K562 (cell line): ENCODE measurements around the gene EMC6. TPM values are rescaled to one million over a fixed set of nuclear protein-coding genes. Genes with fewer than 3 reads are reported as not detected.

ENCODE experiments used
- ATAC-seq: fragments of 200-7000 bp; cut with Tn5 transposase; 3 replicates; pipeline ENCODE4 v1.9.1; 2020; ENCODE audit warnings: moderate library complexity
- BruUV-seq: library from RNA; stranded (reverse); fragments of 400-500 nt; replicated peaks from 2 replicates; lab custom pipeline; 2021; lab: Mats Ljungman, UMichigan
- CTCF ChIA-PET: fragments of 300-600 bp; formaldehyde crosslinking; extraction: SDS; loops from one replicate; lab custom pipeline; 2021; ENCODE audit warnings: low intra/inter-chr PET ratio; lab: Yijun Ruan, JAX
- POLR2A ChIA-PET: fragments of 300-600, 350-650 bp; sonication (Branson Sonifier 250); formaldehyde crosslinking; extraction: SDS; loops from one replicate; lab custom pipeline; 2021; ENCODE audit warnings: antibody characterized with exemption, inconsistent platforms; lab: Yijun Ruan, JAX
- DNase-seq, 4 experiments: peaks; one replicate each; pipeline versions ENCODE4 v3.0.0 to v3.0.0-alpha.2; 2011 to 2018; ENCODE audit warnings: low spot score in 3 of 4, mixed read lengths in 3 of 4; ENCODE audit errors: extremely low read depth in 1 of 4
- FAIRE-seq: peaks from 2 replicates; lab custom pipeline; 2011; peaks lifted over from hg19 to GRCh38; lab: Jason Lieb, UNC
- H2AFZ ChIP-seq: 2 replicates; pipeline ENCODE4 v1.6.0; 2011; ENCODE audit warnings: low read depth, low read length, control low read depth, inconsistent platforms
- H3K27ac ChIP-seq: fragments of 200-600 bp; 3 replicates; pipeline ENCODE4 v1.8.0; 2011; ENCODE audit warnings: low read depth, mild to moderate bottlenecking, control low read depth, inconsistent platforms, low read length, moderate library complexity, mixed read lengths; ENCODE audit errors: extremely low read depth
- H3K27me3 ChIP-seq, 2 experiments: fragments of 300-600 bp in 1 of 2; 2 replicates in 1 of 2; 3 replicates in 1 of 2; pipeline versions ENCODE4 v1.6.0 to v1.8.0; 2011; ENCODE audit warnings: inconsistent platforms in 2 of 2, low read length in 2 of 2, mild to moderate bottlenecking in 1 of 2, mixed read lengths in 1 of 2, moderate library complexity in 1 of 2; ENCODE audit not compliant: control insufficient read depth in 2 of 2, insufficient read depth in 2 of 2
- H3K36me3 ChIP-seq: fragments of 300-600 bp; 3 replicates; pipeline ENCODE4 v1.8.0; 2011; ENCODE audit warnings: mild to moderate bottlenecking, low read length, inconsistent platforms; ENCODE audit not compliant: control insufficient read depth, insufficient read depth
- H3K4me1 ChIP-seq, 2 experiments: fragments of 200-600 bp in 1 of 2; replicated peaks in 1 of 2; 2 replicates in 1 of 2; 3 replicates in 1 of 2; pipeline versions ENCODE4 v1.5.1 to v1.8.0; 2011; ENCODE audit warnings: inconsistent platforms in 2 of 2, low read length in 2 of 2, mild to moderate bottlenecking in 1 of 2, mixed read lengths in 1 of 2, moderate library complexity in 1 of 2; ENCODE audit not compliant: control insufficient read depth in 2 of 2, insufficient read depth in 2 of 2
- H3K4me2 ChIP-seq: 2 replicates; pipeline ENCODE4 v1.6.1; 2011; ENCODE audit warnings: low read length, control low read depth, inconsistent platforms, mixed read lengths; ENCODE audit not compliant: insufficient read depth
- H3K4me3 ChIP-seq: fragments of 200-600 bp; sonication (generic), shearing (Covaris generic); 2 replicates; pipeline ENCODE4 v1.5.1; 2016; ENCODE audit warnings: control low read depth, inconsistent platforms
- H3K79me2 ChIP-seq: fragments of 200-600 bp; 3 replicates; pipeline ENCODE4 v1.8.0; 2011; ENCODE audit warnings: low read length, inconsistent platforms; ENCODE audit not compliant: control insufficient read depth, insufficient read depth
- H3K9ac ChIP-seq, 2 experiments: 2 replicates each; pipeline versions ENCODE4 v1.6.0 to v1.6.1; 2011; ENCODE audit warnings: low read depth in 2 of 2, low read length in 2 of 2, control low read depth in 1 of 2, inconsistent platforms in 1 of 2, mild to moderate bottlenecking in 1 of 2, mixed read lengths in 1 of 2; ENCODE audit not compliant: insufficient read depth in 1 of 2
- H3K9me1 ChIP-seq: one replicate; pipeline ENCODE4 v1.6.0; 2011; ENCODE audit warnings: inconsistent platforms, mild to moderate bottlenecking, low read length, moderate library complexity; ENCODE audit not compliant: control insufficient read depth, insufficient read depth
- H3K9me3 ChIP-seq: replicated peaks from 2 replicates; pipeline ENCODE4 v1.5.1; 2011; ENCODE audit warnings: low read depth, low read length, inconsistent platforms; ENCODE audit not compliant: control insufficient read depth, insufficient read depth
- H4K20me1 ChIP-seq: replicated peaks from 2 replicates; pipeline ENCODE4 v1.6.1; 2011; ENCODE audit warnings: low read length, inconsistent platforms, mixed read lengths; ENCODE audit not compliant: control insufficient read depth, insufficient read depth
- HDAC1 ChIP-seq, 2 experiments: fragments of 450-650 bp; IDR thresholded peaks; 2 replicates each; pipeline ENCODE4 v1.6.1; 2016 to 2017; ENCODE audit warnings: inconsistent platforms in 1 of 2, mild to moderate bottlenecking in 1 of 2, moderate library complexity in 1 of 2
- ILF3 ChIP-seq: fragments of 450-650 bp; IDR thresholded peaks from 2 replicates; pipeline ENCODE4 v1.6.1; 2018; ENCODE audit warnings: antibody characterized with exemption, mild to moderate bottlenecking, moderate library complexity, borderline replicate concordance
- KAT8 ChIP-seq: fragments of 450-650 bp; IDR thresholded peaks from 2 replicates; pipeline ENCODE4 v1.6.1; 2016; ENCODE audit warnings: low read depth, mild to moderate bottlenecking
- NEUROD1 ChIP-seq: fragments of 150-350 bp; IDR thresholded peaks from 2 replicates; pipeline ENCODE4 v1.6.1; 2014; ENCODE audit warnings: borderline replicate concordance, low read length, low read depth; ENCODE audit not compliant: partially characterized antibody
- NR2C1 ChIP-seq, 2 experiments: fragments of 450-650 bp; IDR thresholded peaks; 2 replicates each; pipeline ENCODE4 v1.6.1; 2017; ENCODE audit warnings: mild to moderate bottlenecking in 2 of 2, antibody characterized with exemption in 1 of 2, inconsistent platforms in 1 of 2, missing compliant biosample characterization in 1 of 2, missing genetic modification characterization in 1 of 2
- RB1 ChIP-seq: fragments of 450-650 bp; IDR thresholded peaks from 2 replicates; pipeline ENCODE4 v1.6.1; 2017; ENCODE audit warnings: low read depth, mild to moderate bottlenecking
- RBM34 ChIP-seq: fragments of 200-400 bp; formaldehyde crosslinking; IDR thresholded peaks from 2 replicates; pipeline ENCODE4 v1.6.1; 2018; ENCODE audit warnings: low read length, borderline replicate concordance; ENCODE audit not compliant: insufficient read depth
- RHOXF2B ChIP-seq: fragments of 250-450 bp; sonication (Bioruptor Pico); conservative IDR thresholded peaks from 2 replicates; pipeline ENCODE4 v1.5.1; 2021
- SMARCE1 ChIP-seq: fragments of 450-650 bp; IDR thresholded peaks from 2 replicates; pipeline ENCODE4 v1.7.1; 2016; ENCODE audit warnings: mild to moderate bottlenecking
- SREBF2 ChIP-seq: sonication (generic); formaldehyde crosslinking; IDR thresholded peaks from 2 replicates; pipeline ENCODE4 v1.4.0; 2020; ENCODE audit warnings: mild to moderate bottlenecking, missing genetic modification reagents
- U2AF2 ChIP-seq: fragments of 200-400 bp; formaldehyde crosslinking; optimal IDR thresholded peaks from 2 replicates; pipeline ENCODE3; 2017; ENCODE audit warnings: low read depth, mild to moderate bottlenecking, low read length
- ZBTB8A ChIP-seq: fragments of 450-650 bp; IDR thresholded peaks from 2 replicates; pipeline ENCODE4 v1.6.1; 2018; ENCODE audit warnings: mild to moderate bottlenecking, moderate library complexity; ENCODE audit not compliant: partially characterized antibody
- ZFP1 ChIP-seq: fragments of 450-650 bp; formaldehyde crosslinking; IDR thresholded peaks from 2 replicates; pipeline ENCODE4 v1.4.0; 2020; ENCODE audit warnings: mild to moderate bottlenecking, mixed read lengths
- ZFX ChIP-seq: sonication (generic); formaldehyde crosslinking; IDR thresholded peaks from 2 replicates; pipeline ENCODE4 v1.8.0; 2022; ENCODE audit warnings: mild to moderate bottlenecking, missing genetic modification reagents, moderate library complexity
- ZNF174 ChIP-seq: fragments of 250-450 bp; sonication (Bioruptor Pico); IDR thresholded peaks from 2 replicates; pipeline ENCODE4 v1.4.0; 2020; ENCODE audit warnings: mild to moderate bottlenecking
- ZNF212 ChIP-seq: fragments of 450-650 bp; formaldehyde crosslinking; IDR thresholded peaks from 2 replicates; pipeline ENCODE4 v1.4.0; 2020; ENCODE audit warnings: mild to moderate bottlenecking
- ZNF263 ChIP-seq: sonication (generic); formaldehyde crosslinking; IDR thresholded peaks from 2 replicates; pipeline ENCODE4 v1.8.0; 2022; ENCODE audit warnings: mild to moderate bottlenecking, missing genetic modification reagents, borderline replicate concordance
- ZNF644 ChIP-seq: fragments of 200-800 bp; sonication (Bioruptor generic); IDR thresholded peaks from 2 replicates; pipeline ENCODE4 v1.6.1; 2016; ENCODE audit warnings: low read depth, missing genetic modification characterization, missing compliant biosample characterization
- WGBS: fragments of 100-300 bp; shearing (Covaris generic); methylation state at CpG from one replicate; pipeline ENCODE4 v1.1.6; 2016; ENCODE audit warnings: low coverage, mixed read lengths; ENCODE audit not compliant: insufficient coverage; ENCODE audit errors: missing lambda C conversion rate; 5-methylcytosine and 5-hydroxymethylcytosine counted together
- in situ Hi-C: fragments of 300-500 bp; cut with MboI; formaldehyde crosslinking; loops from 4 replicates; pipeline ENCODE4 v1.15.0; 2018; ENCODE audit warnings: inconsistent platforms, mixed read lengths
- intact Hi-C: fragments of 100-400 bp; cut with micrococcal nuclease; formaldehyde crosslinking; loops from 2 replicates; pipeline ENCODE4 v1.14.2; 2022
- polyA plus RNA-seq, 8 experiments: library from polyadenylated mRNA; depleted of rRNA in 4 of 8; stranded (reverse) in 5 of 8; unstranded in 3 of 8; fragments of >200 nt; fragmentation: Nextera tagmentation in 2 of 8; fragmentation: Illumina TruSeq in 1 of 8; extraction: Ambion mirVana in 2 of 8; extraction: Trizol in 1 of 8; gene quantifications; 2 replicates each; pipeline versions ENCODE4 v1.2.1 to v1.2.3, GENCODE V29; 2011 to 2014; ENCODE audit warnings: inconsistent platforms in 1 of 8, missing spikeins in 1 of 8
- total RNA-seq, 7 experiments: library from RNA; depleted of rRNA in 6 of 7; stranded (reverse); fragments of >200 nt in 6 of 7; fragmentation: Illumina TruSeq in 2 of 7; extraction: Trizol in 2 of 7; gene quantifications; 2 replicates each; pipeline versions ENCODE4 v1.2.1 to v1.2.3, GENCODE V29; 2011 to 2021; ENCODE audit warnings: low replicate concordance in 1 of 7
- TF ChIP-seq, protein P1 (sequence below): fragments of 450-650 bp; IDR thresholded peaks from 2 replicates; pipeline ENCODE4 v1.6.1; 2017; ENCODE audit warnings: mild to moderate bottlenecking, moderate library complexity
- TF ChIP-seq, protein P2 (sequence below): sonication (generic); formaldehyde crosslinking; IDR thresholded peaks from 2 replicates; pipeline ENCODE4 v1.8.1; 2023; ENCODE audit warnings: mild to moderate bottlenecking, missing genetic modification reagents

The EMC6 gene
- total and polyA plus RNA-seq, 9 of the 15 experiments (the other 6 are each of a cell fraction or from before 2014, with no cell fraction given): 2.9 to 136 (median 24.9) TPM

- no peak for FAIRE-seq
- no peaks in the 10 kb centered on the region for H3K27me3 ChIP-seq
- intact Hi-C loops (loop anchor here (5.0 kb wide), 1 partner anchor 33 kb away; no protein-coding TSS in a partner anchor), in situ Hi-C loops (no loop called here)
- peak overlapping the region; percentile 21 for H3K27ac ChIP-seq
- peak; percentile 3; the same call in 2 of the 3 replicates for ATAC-seq
- H3K4me3 ChIP-seq: peak overlapping the region; percentile 63
- H4K20me1 ChIP-seq: no peaks in the 10 kb centered on the region
- peak overlapping the region; percentile 54 for H2AFZ ChIP-seq
- peaks cover 20% of the 10 kb centered on the region for H3K79me2 ChIP-seq
- TSS peak; percentile 62 for BruUV-seq
- H3K4me1 ChIP-seq: peaks cover 12 to 25% of the 10 kb centered on the region in 2 experiments
- DNase-seq: peak in 1 of 4 experiments; percentile 15
- CTCF ChIA-PET: no interaction called here
- WGBS: 27% methylated on average over 14 of the region's 38 CpGs
- peak overlapping the region; percentile 70 to 92 for H3K9ac ChIP-seq
- H3K9me1 ChIP-seq: no peaks in the 10 kb centered on the region
- POLR2A ChIA-PET: interaction anchor here (0.5 to 1.0 kb wide), 3 partner anchors 9 to 1959 kb away, joined by 3 to 7 read pairs (median 5); no protein-coding TSS in a partner anchor
- peak overlapping the region; percentile 75 for H3K4me2 ChIP-seq
- H3K9me3 ChIP-seq: no peaks in the 10 kb centered on the region
- peaks cover 9% of the 10 kb centered on the region; the same call in 2 of the 3 replicates for H3K36me3 ChIP-seq
- TF ChIP-seq SMARCE1 (no peak), ZNF263 (CRISPR knock-in tag) (no peak), SREBF2 (CRISPR knock-in tag) (no peak), ZNF644 (tag) (no peak), NEUROD1 (no peak), ILF3 (no peak), RBM34 (no peak), ZNF174 (no peak), ZFP1 (CRISPR knock-in tag) (no peak), NR2C1 (IDR thresholded peaks at IDR 0.05) (peak; percentile 18; the same call in 1 of the 2 replicates), NR2C1 (tag; IDR thresholded peaks at IDR 0.05) (no peak), ZNF212 (CRISPR knock-in tag) (no peak), HDAC1 (IDR thresholded peaks at IDR 0.05) (peak in 1 of 2 experiments; percentile 54; a peak in 1 of 4 replicates), KAT8 (no peak), RB1 (peak; percentile 60; the same call in 1 of the 2 replicates), U2AF2 (no peak), ZFX (CRISPR knock-in tag) (peak; percentile 60), ZBTB8A (no peak), RHOXF2B (CRISPR knock-in tag) (no peak)
- TF ChIP-seq, protein P1, sequence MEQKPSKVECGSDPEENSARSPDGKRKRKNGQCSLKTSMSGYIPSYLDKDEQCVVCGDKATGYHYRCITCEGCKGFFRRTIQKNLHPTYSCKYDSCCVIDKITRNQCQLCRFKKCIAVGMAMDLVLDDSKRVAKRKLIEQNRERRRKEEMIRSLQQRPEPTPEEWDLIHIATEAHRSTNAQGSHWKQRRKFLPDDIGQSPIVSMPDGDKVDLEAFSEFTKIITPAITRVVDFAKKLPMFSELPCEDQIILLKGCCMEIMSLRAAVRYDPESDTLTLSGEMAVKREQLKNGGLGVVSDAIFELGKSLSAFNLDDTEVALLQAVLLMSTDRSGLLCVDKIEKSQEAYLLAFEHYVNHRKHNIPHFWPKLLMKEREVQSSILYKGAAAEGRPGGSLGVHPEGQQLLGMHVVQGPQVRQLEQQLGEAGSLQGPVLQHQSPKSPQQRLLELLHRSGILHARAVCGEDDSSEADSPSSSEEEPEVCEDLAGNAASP: no peak
- TF ChIP-seq, protein P2, sequence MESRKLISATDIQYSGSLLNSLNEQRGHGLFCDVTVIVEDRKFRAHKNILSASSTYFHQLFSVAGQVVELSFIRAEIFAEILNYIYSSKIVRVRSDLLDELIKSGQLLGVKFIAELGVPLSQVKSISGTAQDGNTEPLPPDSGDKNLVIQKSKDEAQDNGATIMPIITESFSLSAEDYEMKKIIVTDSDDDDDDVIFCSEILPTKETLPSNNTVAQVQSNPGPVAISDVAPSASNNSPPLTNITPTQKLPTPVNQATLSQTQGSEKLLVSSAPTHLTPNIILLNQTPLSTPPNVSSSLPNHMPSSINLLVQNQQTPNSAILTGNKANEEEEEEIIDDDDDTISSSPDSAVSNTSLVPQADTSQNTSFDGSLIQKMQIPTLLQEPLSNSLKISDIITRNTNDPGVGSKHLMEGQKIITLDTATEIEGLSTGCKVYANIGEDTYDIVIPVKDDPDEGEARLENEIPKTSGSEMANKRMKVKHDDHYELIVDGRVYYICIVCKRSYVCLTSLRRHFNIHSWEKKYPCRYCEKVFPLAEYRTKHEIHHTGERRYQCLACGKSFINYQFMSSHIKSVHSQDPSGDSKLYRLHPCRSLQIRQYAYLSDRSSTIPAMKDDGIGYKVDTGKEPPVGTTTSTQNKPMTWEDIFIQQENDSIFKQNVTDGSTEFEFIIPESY: peak; percentile 95
Measured at GRCh38 chr17:3635474-3636153, 33.0 kb upstream of the EMC6 start.
